HG02623 (cell line): ENCODE data around the gene COL13A1.

Experiments
- ATAC-seq: cut with Tn5 transposase; IDR thresholded peaks from one replicate; pipeline ENCODE4 v1.9.1; 2021; ENCODE audit warnings: moderate library complexity; ENCODE audit not compliant: unreplicated experiment

The COL13A1 gene

DNA sequence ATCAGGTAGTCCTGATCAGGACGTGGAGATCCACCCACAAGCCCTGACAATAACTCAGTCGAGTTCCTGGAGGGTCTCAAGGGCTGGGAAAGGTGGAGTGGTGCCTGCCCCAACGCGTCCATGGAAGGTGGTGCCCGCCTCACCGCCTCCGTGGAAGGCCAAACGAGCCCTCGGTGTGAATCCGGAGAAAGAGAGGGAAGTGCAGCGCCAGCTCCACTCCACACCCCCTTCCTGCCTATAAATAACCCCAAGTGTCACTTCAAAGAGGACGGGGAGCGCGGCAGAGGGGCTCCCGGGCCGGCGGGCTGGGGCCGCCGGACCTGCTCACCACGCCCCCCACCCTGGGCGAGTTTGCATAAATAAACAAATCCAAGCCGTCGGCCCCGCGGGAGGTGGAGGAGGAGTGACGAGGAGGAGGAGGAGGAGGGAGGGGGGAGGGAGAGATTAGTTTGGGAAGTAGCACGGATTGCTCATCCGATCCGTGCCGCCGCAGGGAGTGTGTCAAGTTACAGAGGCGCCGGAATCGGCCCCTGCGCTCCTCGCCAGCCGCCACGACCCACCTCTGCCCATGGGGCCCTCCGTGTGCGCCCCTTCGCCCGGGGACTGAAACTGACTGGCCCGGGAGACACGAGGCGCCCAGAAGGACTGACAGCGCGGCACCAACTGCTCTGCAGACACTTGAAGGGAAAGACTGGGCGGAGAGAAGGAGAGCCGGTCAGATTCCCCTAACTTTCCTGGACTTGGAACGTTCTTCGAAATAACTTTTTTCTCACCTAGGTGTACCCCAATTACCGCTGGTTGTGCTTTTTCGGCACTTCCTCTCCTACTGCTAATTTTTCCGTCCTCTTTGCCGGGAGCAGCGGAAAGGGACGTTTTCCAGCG, at the start of gene COL13A1:
COL13A1 (plus strand) TSS at position 473 of the 882 bp plus-strand sequence. CDS start 518 bp downstream, outside the sequence.
- ATAC-seq, result no peak

- ATAC-seq, result no peak
Observed at GRCh38 chr10:69752479-69752878, 49.2 kb upstream of the COL13A1 start.

DNA sequence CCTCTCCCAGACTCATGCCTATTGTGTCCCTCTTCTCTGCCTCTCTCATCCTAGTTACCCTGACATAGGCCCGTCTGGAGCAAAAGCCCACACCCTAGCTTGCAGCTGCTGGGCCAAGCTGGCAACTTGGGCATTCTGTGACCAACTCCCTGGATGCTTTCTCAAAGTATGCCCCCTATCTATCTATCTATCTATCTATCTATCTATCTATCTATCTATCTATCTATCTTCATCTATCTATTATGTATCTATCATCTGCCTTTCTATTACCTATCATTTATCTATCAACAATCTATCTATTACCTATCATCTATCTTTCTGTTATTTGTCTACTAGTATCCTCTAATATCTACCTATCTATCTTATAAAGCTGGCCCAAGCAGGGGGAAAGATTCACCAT, 45.4 kb upstream of the COL13A1 start:
- no peak for ATAC-seq

GRCh38 chr10:69757206-69757552, 44.5 kb upstream of the COL13A1 start:
- no peak for ATAC-seq

- ATAC-seq, result no peak
Observed at GRCh38 chr10:69757553-69758309, 44.0 kb upstream of the COL13A1 start.

DNA sequence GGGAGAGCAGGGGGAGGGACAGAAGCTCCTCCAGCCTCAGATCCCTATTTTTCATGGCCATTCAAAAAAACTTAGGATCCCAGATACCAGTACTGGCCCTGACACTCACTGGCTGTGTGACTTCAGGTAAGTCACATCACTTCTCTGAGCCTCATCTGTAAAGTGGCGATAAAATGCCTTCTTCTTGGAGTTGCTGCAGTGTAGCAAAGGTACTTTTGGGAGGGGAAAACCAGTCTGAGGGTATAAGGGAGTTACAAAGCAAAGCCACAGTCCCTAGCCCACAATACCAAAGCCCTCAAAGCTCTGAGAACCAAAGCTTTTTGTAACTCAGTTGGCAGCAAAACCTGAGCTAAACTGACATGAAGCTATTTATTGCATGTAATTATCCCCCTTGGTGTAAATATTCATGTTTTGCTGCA, 43.4 kb upstream of the COL13A1 start:
- no peak for ATAC-seq

DNA sequence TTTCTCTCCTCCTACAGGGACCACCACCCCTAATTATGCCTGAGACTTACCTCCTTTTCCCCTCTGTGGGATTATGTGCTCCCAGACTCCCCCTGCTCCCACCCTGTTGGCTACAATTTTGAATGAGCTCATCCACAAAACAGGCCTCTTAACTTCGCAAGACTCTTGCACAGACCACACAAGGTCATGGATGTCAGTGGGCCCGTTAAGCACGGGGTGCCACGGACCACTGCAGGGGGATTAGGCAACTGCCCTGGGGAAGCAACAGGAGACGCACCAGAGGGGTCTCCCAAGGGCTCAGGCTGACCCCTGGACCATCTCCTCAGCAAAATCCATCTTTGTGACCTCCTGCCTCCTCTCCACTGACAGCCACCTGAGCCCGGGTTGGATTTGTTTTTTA, 42.1 kb upstream of the COL13A1 start:
- no peak for ATAC-seq

GRCh38 chr10:69760072-69760471, 41.6 kb upstream of the COL13A1 start:
- no peak for ATAC-seq

- no peak for ATAC-seq
Observed at GRCh38 chr10:69761320-69761719, 40.4 kb upstream of the COL13A1 start.

DNA sequence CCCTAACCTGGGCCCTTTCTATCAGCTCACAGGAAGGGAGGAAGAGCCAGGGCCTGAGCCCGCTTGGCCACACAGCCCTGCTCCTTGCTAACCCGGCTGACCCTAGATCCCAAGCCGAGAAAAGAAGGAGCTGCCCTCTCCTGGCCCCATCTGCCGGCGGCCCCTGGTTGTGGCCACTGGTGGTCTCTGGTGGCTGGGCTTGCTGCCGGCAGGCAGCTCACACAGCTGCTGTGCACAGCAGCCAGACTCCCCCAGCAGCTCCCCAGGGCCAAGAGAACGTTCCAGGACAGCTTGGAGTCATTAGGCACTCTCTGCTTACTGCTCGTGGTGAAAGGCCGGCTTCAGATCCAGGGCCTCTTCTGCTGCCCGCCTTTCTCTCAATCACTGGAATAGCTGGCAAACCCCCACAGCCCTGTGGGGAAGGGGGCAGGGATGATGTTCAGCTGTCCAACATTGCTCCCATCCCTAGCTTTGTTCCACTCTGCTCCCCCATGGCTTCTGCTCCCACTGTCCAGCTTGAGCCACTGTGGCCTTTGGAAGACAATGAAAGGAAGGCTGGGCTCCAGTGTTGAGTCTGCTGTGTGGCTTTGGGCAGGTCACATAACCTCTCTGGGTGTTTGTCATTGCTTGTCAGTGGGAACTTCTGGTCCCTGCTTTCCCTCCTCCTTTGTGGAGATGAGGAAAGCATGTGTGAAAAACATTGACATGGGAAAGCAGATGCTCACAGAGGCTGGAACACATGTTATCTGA, 35.4 kb upstream of the COL13A1 start:
- ATAC-seq, result no peak

DNA sequence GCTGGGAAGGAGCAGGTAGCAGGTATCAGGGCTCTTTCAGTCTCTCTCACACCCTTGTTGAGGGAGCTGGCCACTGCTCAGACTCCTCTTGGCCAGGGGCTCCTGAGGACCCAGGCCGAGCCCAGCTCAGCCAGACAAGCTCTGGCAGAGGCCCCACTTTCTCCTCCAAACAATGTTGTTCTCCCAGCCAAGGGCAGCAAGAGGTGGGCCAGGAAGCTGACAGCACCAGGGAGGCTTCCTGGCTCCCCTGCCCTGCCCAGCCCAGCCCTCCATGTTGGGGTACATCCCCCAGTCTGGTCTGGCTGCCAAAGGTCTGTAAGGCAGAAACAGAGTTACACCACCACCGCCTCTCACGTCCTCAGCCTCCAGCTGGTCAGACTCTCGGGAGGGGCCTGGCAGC, 33.9 kb upstream of the COL13A1 start:
- ATAC-seq, result no peak

DNA sequence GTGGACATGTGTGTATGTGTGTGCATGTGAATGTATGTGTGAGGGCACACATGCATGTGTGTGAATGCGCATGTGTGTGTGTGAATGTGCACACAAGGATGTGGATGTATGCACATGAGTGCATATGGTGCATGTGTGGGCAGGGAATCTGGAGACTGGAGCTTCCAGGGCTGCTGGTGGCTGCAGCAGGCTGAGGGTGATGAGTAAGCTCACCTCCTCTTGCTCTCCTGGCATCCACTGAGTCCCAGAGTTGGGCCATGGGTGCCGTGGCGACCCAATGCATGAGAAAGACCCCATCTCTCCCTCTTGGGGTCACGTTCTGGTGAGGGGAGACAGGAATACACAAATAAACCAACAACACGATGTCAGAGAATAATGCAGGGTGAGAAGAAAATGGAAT, 33.3 kb upstream of the COL13A1 start:
- ATAC-seq, result no peak

DNA sequence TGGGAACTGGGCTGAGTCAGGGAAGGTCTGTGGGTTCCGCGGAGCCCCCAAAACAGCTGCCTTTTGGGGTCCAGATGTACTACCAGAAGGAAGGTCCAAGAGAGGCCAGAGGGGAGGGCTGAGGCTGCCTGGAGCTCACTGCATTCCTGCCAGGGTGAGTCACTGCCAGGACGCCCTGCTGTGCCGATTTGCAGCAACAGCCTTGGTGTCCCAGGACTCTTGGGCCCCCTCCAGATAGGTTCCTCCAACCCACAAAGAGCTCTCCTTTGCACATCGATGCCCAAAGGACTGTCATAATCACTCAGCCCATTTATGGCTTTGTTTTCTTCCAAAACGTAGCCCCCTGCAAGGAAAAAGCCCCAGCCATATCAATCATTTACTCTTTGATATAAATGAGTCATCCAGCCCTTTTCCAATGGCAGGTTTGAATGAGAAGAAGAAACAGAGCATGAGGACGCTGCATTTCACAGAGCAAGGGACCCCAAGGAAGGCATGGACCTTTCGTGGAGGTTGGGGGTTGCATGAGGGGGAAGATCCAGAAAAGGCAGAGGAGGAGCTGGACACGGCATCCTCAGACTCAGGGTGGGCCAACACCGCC, 32.2 kb upstream of the COL13A1 start:
- no peak for ATAC-seq

DNA sequence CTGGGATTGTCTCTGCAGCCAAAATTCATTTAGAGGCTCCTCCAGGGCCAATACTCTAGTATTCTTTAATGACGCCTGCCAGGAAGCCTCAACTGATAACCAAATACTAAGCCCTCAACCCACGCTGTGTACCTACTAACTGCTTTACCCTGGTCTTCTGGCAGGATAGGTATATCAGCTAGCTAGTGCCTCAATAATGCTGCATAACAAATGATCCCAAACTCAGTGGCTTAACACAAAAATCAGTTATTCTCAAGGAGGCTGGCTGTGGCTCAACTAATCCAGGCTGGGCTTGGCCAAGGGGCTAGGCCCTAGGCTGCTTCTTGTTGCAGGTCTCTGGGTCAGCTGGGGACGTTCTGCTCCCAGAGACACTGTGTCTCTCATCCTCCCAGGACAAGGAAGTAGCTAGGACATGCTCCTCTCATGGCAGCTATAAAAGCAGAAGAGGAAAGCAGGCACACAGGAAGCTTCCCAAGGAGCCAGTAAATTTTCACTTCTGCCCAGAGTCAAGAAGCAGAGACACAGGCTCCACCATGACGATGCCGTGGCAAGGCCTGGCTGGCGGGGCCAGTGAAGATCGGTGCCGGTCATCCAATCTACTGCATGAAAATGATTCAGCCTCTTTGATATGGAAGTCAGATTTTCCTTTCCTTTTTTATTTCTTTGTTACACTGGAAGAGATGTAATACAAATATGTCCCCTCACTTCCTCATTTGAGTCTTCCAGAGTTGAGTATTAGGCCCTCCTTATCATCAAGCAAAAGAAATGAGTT, 28.6 kb upstream of the COL13A1 start:
- ATAC-seq, result no peak

- ATAC-seq, result no peak
Observed at GRCh38 chr10:69774596-69774995, 27.1 kb upstream of the COL13A1 start.

DNA sequence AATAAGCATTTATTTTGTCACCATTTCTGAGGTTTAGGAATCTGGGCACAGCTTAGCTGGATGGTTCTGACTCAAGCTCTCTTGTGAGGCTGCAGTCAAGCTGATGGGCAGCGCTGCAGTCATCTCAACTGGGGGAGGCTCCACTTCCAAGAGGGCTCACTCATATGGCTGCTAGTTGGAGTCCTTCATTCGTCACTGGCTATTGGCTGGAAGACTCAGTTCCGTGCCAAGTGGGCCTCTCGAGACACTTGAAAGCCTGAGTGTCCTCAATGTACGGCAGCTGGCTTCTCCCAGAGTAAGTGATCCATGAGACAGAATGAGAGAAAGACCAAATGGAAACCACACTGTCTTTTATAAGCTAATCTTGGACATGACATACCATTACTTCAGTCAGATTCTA, 21.6 kb upstream of the COL13A1 start:
- no peak for ATAC-seq

DNA sequence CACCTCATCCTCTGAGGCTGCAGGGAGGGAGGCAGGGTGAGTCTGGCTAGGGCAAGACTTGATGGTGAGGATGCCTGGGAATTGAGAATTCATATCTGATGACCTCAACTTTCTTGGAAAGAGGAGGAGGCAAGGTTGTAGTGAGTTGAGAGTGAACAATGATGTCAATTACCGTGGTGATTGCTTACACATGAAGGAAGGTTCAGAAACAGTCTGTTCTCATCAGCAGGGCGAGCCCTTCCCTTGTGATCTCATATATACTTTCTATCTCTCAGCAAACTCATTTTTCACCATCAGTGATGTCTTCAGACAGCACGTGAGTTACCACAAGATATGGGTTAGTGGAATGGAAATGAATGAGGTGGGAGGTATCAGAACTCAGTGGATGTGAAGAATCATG, 20.1 kb upstream of the COL13A1 start:
- no peak for ATAC-seq

DNA sequence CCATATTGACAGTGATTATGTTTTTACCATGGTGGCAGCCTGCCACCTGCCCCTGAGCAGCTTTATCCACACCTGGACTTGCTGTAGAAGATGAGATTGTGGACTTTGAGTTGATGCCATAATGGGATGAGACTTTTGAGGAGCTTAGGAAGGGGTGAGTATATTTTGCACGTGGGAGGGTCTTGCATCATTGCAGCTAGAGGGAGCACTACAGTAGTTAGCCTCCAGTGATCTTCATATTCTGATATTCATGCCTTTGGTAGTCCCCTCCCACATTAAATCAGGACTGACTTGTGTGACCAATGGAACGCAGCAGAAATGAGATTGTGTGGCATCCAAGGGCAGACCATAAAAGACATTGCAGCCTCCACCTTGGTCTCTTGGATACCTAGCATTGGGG, 18.2 kb upstream of the COL13A1 start:
- ATAC-seq, result no peak

DNA sequence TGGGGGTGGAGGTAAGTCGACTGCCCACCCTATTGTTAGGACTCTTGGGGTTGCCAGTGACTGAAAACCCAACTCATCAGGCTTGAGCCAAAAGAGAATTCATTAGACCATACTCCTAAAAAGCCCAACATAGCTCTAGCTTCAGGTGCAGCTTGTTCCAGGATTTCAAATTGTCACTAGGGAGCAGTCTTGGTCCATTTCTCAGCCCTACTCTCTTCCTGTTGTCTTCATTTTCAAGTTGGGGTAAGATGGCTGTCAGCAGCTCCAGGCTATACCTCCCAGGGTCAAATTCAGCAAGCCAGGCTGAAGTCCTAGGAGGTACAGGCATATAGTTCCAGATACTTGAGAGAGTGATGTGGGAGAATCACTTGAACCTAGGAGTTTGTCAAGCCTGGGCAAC, 14.9 kb upstream of the COL13A1 start:
- ATAC-seq, result no peak

DNA sequence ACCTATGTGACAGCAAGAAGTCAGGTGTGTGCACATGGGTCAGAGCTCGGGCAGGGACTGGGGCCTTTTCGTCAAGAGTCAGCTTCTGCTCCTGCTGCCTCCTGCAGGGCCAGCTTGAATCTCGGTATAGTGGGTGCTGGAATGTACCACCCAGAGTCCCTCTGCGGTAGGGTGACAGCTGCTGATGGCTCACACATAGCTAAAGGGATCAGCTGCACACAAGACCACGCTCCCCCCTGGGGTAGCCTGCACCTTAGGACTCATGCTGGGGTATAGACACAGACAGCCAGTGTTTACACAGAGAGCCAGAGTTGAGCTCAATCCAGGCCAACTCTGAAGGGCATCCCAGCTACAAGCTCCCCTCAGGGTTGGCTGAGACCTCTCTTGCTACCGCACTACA, 14.0 kb upstream of the COL13A1 start:
- no peak for ATAC-seq
